Panc1 (cell line): Measurements from ENCODE around the gene NR2F6.

Experiments used
- CTCF ChIP-seq: fragments of 450-650 bp; IDR thresholded peaks from 2 replicates; pipeline ENCODE4 v1.5.1; 2017; ENCODE audit warnings: mild to moderate bottlenecking
- POLR2AphosphoS5 ChIP-seq: IDR thresholded peaks from 2 replicates; pipeline ENCODE4 v1.6.1; 2012; ENCODE audit warnings: mild to moderate bottlenecking, low read depth, low read length, moderate library complexity
- REST ChIP-seq, 2 experiments: IDR thresholded peaks; 2 replicates each; pipeline ENCODE4 v1.6.1; 2011 to 2012; ENCODE audit warnings: low read depth in 2 of 2, control low read depth in 1 of 2, low read length in 1 of 2, mild to moderate bottlenecking in 1 of 2, moderate library complexity in 1 of 2; ENCODE audit not compliant: insufficient read depth in 1 of 2
- SIN3A ChIP-seq: IDR thresholded peaks from 2 replicates; pipeline ENCODE4 v1.6.1; 2012; ENCODE audit warnings: low read depth, mild to moderate bottlenecking, low read length, moderate library complexity, borderline replicate concordance; ENCODE audit not compliant: insufficient read depth
- TCF7L2 ChIP-seq: IDR thresholded peaks from 2 replicates; pipeline ENCODE4 v1.6.1; 2011; ENCODE audit warnings: mild to moderate bottlenecking, low read depth, low read length, inconsistent platforms

- TF ChIP-seq SIN3A (no peak), CTCF (no peak), POLR2AphosphoS5 (no peak), REST (IDR thresholded peaks at IDR 0.05; ENCODE audit: insufficient read depth in 1 of 2, low read depth in 2 of 2, low read length in 1 of 2) (no peak), TCF7L2 (no peak)
Observed at GRCh38 chr19:17202249-17202648, 43.5 kb downstream of the NR2F6 start.
